Neural cell (in vitro differentiated cells): ENCODE measurements around the gene PLAC8.

Experiments
- CTCF ChIP-seq: fragments of 450-650 bp; IDR thresholded peaks from 2 replicates; pipeline ENCODE4 v1.5.1; 2014; ENCODE audit warnings: antibody characterized with exemption, mild to moderate bottlenecking, moderate library complexity; ENCODE audit not compliant: poor library complexity, severe bottlenecking
- EP300 ChIP-seq: fragments of 450-650 bp; conservative IDR thresholded peaks from 2 replicates; pipeline ENCODE4 v1.6.1; 2014; ENCODE audit warnings: antibody characterized with exemption, mild to moderate bottlenecking, moderate library complexity; ENCODE audit not compliant: poor library complexity, severe bottlenecking
- EZH2 ChIP-seq: fragments of 200-600, 300-800 bp; shearing (Covaris generic), sonication (generic); IDR thresholded peaks from 2 replicates; pipeline ENCODE4 v1.6.1; 2014; ENCODE audit warnings: antibody characterized with exemption, low read length, borderline replicate concordance, mild to moderate bottlenecking; ENCODE audit not compliant: insufficient read depth, poor library complexity, severe bottlenecking
- MXI1 ChIP-seq: fragments of 450-650 bp; conservative IDR thresholded peaks from 2 replicates; pipeline ENCODE4 v1.6.1; 2014; ENCODE audit warnings: antibody characterized with exemption, mild to moderate bottlenecking; ENCODE audit not compliant: poor library complexity, severe bottlenecking
- REST ChIP-seq: IDR thresholded peaks from 2 replicates; pipeline ENCODE4 v1.6.1; 2012; ENCODE audit warnings: borderline replicate concordance
- TAF1 ChIP-seq: IDR thresholded peaks from 2 replicates; pipeline ENCODE4 v1.6.1; 2012; ENCODE audit warnings: low read depth

- no peak for TF ChIP-seq CTCF
- TF ChIP-seq TAF1 = no peak
- no peak for TF ChIP-seq MXI1
- no peak for TF ChIP-seq EZH2
- no peak for TF ChIP-seq REST
- TF ChIP-seq EP300 = no peak
Observed at GRCh38 chr4:83113429-83113786, 1.1 kb downstream of the PLAC8 start.
